HepG2 (cell line): ENCODE data around the gene RBSN. TPM values are rescaled to one million over a fixed set of nuclear protein-coding genes. Genes with fewer than 3 reads are reported as not detected.

Source experiments
- ATAC-seq: fragments of 200-7000 bp; cut with Tn5 transposase; 3 replicates; pipeline ENCODE4 v1.9.1; 2020; ENCODE audit warnings: mild to moderate bottlenecking, moderate library complexity
- BruUV-seq: library from RNA; stranded (reverse); fragments of 400-500 nt; replicated peaks from 2 replicates; lab custom pipeline; 2021; lab: Mats Ljungman, UMichigan
- CTCF ChIA-PET: fragments of 300-600 bp; formaldehyde crosslinking; extraction: SDS; loops from one replicate; lab custom pipeline; 2021; ENCODE audit warnings: low total read pairs, inconsistent platforms, low intra/inter-chr PET ratio; lab: Yijun Ruan, JAX
- POLR2A ChIA-PET: fragments of 350-600 bp; sonication (Branson Sonifier 250); formaldehyde crosslinking; loops from one replicate; lab custom pipeline; 2020; ENCODE audit warnings: antibody characterized with exemption, inconsistent platforms; lab: Yijun Ruan, JAX
- DNase-seq: peaks from one replicate; pipeline ENCODE4 v3.0.0-alpha.2; 2015; ENCODE audit warnings: low spot score
- FAIRE-seq: peaks from 3 replicates; lab custom pipeline; 2011; peaks lifted over from hg19 to GRCh38; lab: Jason Lieb, UNC
- H2AFZ ChIP-seq: one replicate; pipeline ENCODE4 v1.6.1; 2011; ENCODE audit warnings: low read length, inconsistent platforms
- H3K27ac ChIP-seq: fragments of 300-600 bp; 3 replicates; pipeline ENCODE4 v1.8.0; 2011; ENCODE audit warnings: mixed run types, mild to moderate bottlenecking, mixed read lengths, low read length, inconsistent platforms; ENCODE audit not compliant: insufficient read depth; ENCODE audit errors: extremely low read length
- H3K27me3 ChIP-seq, 2 experiments: fragments of 200-600 bp in 1 of 2; 2 replicates in 1 of 2; 3 replicates in 1 of 2; pipeline versions ENCODE4 v1.6.0 to v1.8.0; 2011; ENCODE audit warnings: low read length in 2 of 2, mild to moderate bottlenecking in 2 of 2, moderate library complexity in 2 of 2, inconsistent platforms in 1 of 2; ENCODE audit not compliant: insufficient read depth in 2 of 2, control insufficient read depth in 1 of 2
- H3K36me3 ChIP-seq, 2 experiments: fragments of 200-600 bp in 1 of 2; replicated peaks in 1 of 2; 2 replicates in 1 of 2; 3 replicates in 1 of 2; pipeline versions ENCODE4 v1.5.1 to v1.8.0; 2011; ENCODE audit warnings: low read length in 2 of 2, inconsistent platforms in 1 of 2; ENCODE audit not compliant: insufficient read depth in 2 of 2, control insufficient read depth in 1 of 2
- H3K4me1 ChIP-seq: 2 replicates; pipeline ENCODE4 v1.5.1; 2012; ENCODE audit warnings: low read length, inconsistent platforms; ENCODE audit not compliant: insufficient read depth
- H3K4me2 ChIP-seq: 2 replicates; pipeline ENCODE4 v1.6.0; 2011; ENCODE audit warnings: low read depth, low read length, inconsistent platforms
- H3K4me3 ChIP-seq, 3 experiments: fragments of 200-600 bp in 1 of 3; sonication (generic), shearing (Covaris generic) in 1 of 3; replicated peaks in 1 of 3; 2 replicates each; pipeline ENCODE4 v1.5.1; 2011 to 2016; ENCODE audit warnings: low read length in 3 of 3, inconsistent platforms in 2 of 3, low read depth in 2 of 3, mild to moderate bottlenecking in 2 of 3, control low read depth in 1 of 3, mixed read lengths in 1 of 3; ENCODE audit not compliant: insufficient read depth in 1 of 3
- H3K79me2 ChIP-seq: one replicate; pipeline ENCODE4 v1.6.1; 2011; ENCODE audit warnings: low read length, inconsistent platforms; ENCODE audit not compliant: insufficient read depth
- H3K9ac ChIP-seq: 2 replicates; pipeline ENCODE4 v1.6.0; 2011; ENCODE audit warnings: mild to moderate bottlenecking, low read depth, low read length, inconsistent platforms; ENCODE audit not compliant: insufficient read depth
- H3K9me3 ChIP-seq: 2 replicates; pipeline ENCODE4 v1.5.1; 2012; ENCODE audit warnings: mild to moderate bottlenecking, low read length
- H4K20me1 ChIP-seq: 2 replicates; pipeline ENCODE4 v1.6.0; 2011; ENCODE audit warnings: inconsistent platforms, mild to moderate bottlenecking, low read length, moderate library complexity; ENCODE audit not compliant: insufficient read depth
- CEBPB ChIP-seq: IDR thresholded peaks from 2 replicates; pipeline ENCODE4 v1.6.1; 2011; ENCODE audit warnings: low read depth, low read length, improper control_type of control experiment, borderline replicate concordance
- DNMT3B ChIP-seq: conservative IDR thresholded peaks from 2 replicates; pipeline ENCODE4 v1.6.1; 2016; ENCODE audit warnings: missing biosample characterization, control low read depth
- E2F5 ChIP-seq: sonication (generic); formaldehyde crosslinking; conservative IDR thresholded peaks from 2 replicates; pipeline ENCODE4 v1.4.0; 2020; ENCODE audit warnings: missing genetic modification reagents
- JDP2 ChIP-seq: sonication (generic); formaldehyde crosslinking; IDR thresholded peaks from 2 replicates; pipeline ENCODE4 v1.8.1; 2022; ENCODE audit warnings: missing genetic modification reagents, borderline replicate concordance
- KLF11 ChIP-seq: IDR thresholded peaks from 2 replicates; pipeline ENCODE4 v1.6.1; 2016; ENCODE audit warnings: missing compliant biosample characterization
- MYC ChIP-seq: sonication (generic); formaldehyde crosslinking; IDR thresholded peaks from 2 replicates; pipeline ENCODE4 v1.9.0; 2021; ENCODE audit warnings: missing genetic modification reagents, borderline replicate concordance
- NAIF1 ChIP-seq: sonication (generic); formaldehyde crosslinking; IDR thresholded peaks from 2 replicates; pipeline ENCODE4 v1.5.0; 2020; ENCODE audit warnings: mild to moderate bottlenecking, missing genetic modification reagents, borderline replicate concordance
- NONO ChIP-seq, 2 experiments: fragments of 450-650 bp in 1 of 2; sonication (generic) in 1 of 2; formaldehyde crosslinking in 1 of 2; IDR thresholded peaks in 1 of 2; conservative IDR thresholded peaks in 1 of 2; 2 replicates each; pipeline versions ENCODE4 v1.6.1 to v1.8.0; 2017 to 2022; ENCODE audit warnings: mild to moderate bottlenecking in 1 of 2, missing genetic modification reagents in 1 of 2, moderate library complexity in 1 of 2
- PRDM10 ChIP-seq: sonication (generic); formaldehyde crosslinking; IDR thresholded peaks from 2 replicates; pipeline ENCODE4 v1.4.0; 2020; ENCODE audit warnings: low read depth, missing genetic modification reagents
- RCOR2 ChIP-seq: IDR thresholded peaks from 2 replicates; pipeline ENCODE4 v1.6.1; 2016; ENCODE audit warnings: missing biosample characterization, missing genetic modification reagents
- SNRNP70 ChIP-seq: fragments of 200-400 bp; formaldehyde crosslinking; IDR thresholded peaks from 2 replicates; pipeline ENCODE4 v1.6.1; 2017; ENCODE audit warnings: mild to moderate bottlenecking, low read depth, low read length, moderate library complexity
- ZFP36 ChIP-seq: fragments of 150-350 bp; IDR thresholded peaks from 2 replicates; pipeline ENCODE4 v1.6.1; 2018; ENCODE audit warnings: borderline replicate concordance, low read length, low read depth; ENCODE audit not compliant: partially characterized antibody
- ZNF282 ChIP-seq: fragments of 450-650 bp; IDR thresholded peaks from 2 replicates; pipeline ENCODE4 v1.6.1; 2018; ENCODE audit not compliant: partially characterized antibody
- ZNF576 ChIP-seq: sonication (generic); formaldehyde crosslinking; IDR thresholded peaks from 2 replicates; pipeline ENCODE4 v1.4.0; 2020; ENCODE audit warnings: mild to moderate bottlenecking, missing genetic modification reagents
- ZNF616 ChIP-seq: sonication (generic); formaldehyde crosslinking; IDR thresholded peaks from 2 replicates; pipeline ENCODE4 v1.5.0; 2020; ENCODE audit warnings: low read depth, mild to moderate bottlenecking, missing genetic modification reagents
- WGBS: methylation state at CpG from one replicate; pipeline ENCODE4 v1.1.6; 2017; ENCODE audit warnings: low lambda C conversion rate; 5-methylcytosine and 5-hydroxymethylcytosine counted together
- in situ Hi-C: cut with HindIII; loops from 2 replicates; pipeline ENCODE4 v1.10.0; 2017; ENCODE audit warnings: low pct_unique_long_range_greater_than_20kb; ENCODE audit not compliant: extremely low pct_ligation_motif_present
- intact Hi-C: fragments of 100-400 bp; cut with micrococcal nuclease; formaldehyde crosslinking; loops from one replicate; pipeline ENCODE4 v1.10.0; 2022; ENCODE audit not compliant: unreplicated experiment
- polyA plus RNA-seq, 8 experiments: library from polyadenylated mRNA; depleted of rRNA in 3 of 8; stranded (reverse) in 7 of 8; unstranded in 1 of 8; fragments of >200 nt; fragmentation: Illumina TruSeq in 4 of 8; extraction: Trizol in 4 of 8; gene quantifications; 2 replicates each; pipeline versions ENCODE4 v1.2.1 to v1.2.3, GENCODE V29; 2011 to 2016; ENCODE audit warnings: low read depth in 4 of 8, missing spikeins in 1 of 8, mixed read lengths in 1 of 8; ENCODE audit not compliant: insufficient read depth in 1 of 8
- total RNA-seq, 5 experiments: library from RNA; depleted of rRNA; stranded (reverse); fragments of >200 nt; fragmentation: Illumina TruSeq; extraction: Trizol; gene quantifications; 2 replicates each; pipeline ENCODE4 v1.2.3, GENCODE V29; 2016; ENCODE audit warnings: low read depth in 1 of 5

The RBSN gene
- total and polyA plus RNA-seq, 2 of the 13 experiments (the other 11 are each of a cell fraction or from before 2014, with no cell fraction given) = 7.9 to 11.8 TPM

- ChIA-PET CTCF (no interaction called here), POLR2A (no interaction called here)
- no peak overlapping the region for H3K4me2 ChIP-seq
- H3K27me3 ChIP-seq = no peaks in the 10 kb centered on the region; a peak in 1 of 5 replicates
- ATAC-seq (no peak), DNase-seq (no peak), FAIRE-seq (no peak)
- no peaks in the 10 kb centered on the region for H4K20me1 ChIP-seq
- no peak overlapping the region for H3K4me3 ChIP-seq
- no peak overlapping the region for H3K9ac ChIP-seq
- no peak overlapping the region for H2AFZ ChIP-seq
- peaks cover 4% of the 10 kb centered on the region for H3K4me1 ChIP-seq
- H3K9me3 ChIP-seq = no peaks in the 10 kb centered on the region
- no peak for TF ChIP-seq MYC
- no peak for TF ChIP-seq CEBPB
- TF ChIP-seq NONO (IDR thresholded peaks at IDR 0.05) = no peak
- no peak for TF ChIP-seq NONO (CRISPR knock-in tag; conservative IDR thresholded peaks at IDR 0.05)
- peaks cover 13 to 33% of the 10 kb centered on the region in 2 experiments for H3K36me3 ChIP-seq
- H3K79me2 ChIP-seq = peaks cover 6% of the 10 kb centered on the region
- no TSS peak for BruUV-seq
- no peak overlapping the region for H3K27ac ChIP-seq
- 89% methylated on average over 1 of the region's 1 CpG for WGBS
- in situ Hi-C loops = no loop called here
- intact Hi-C loops = no loop called here
Observed at GRCh38 chr3:15092686-15093085, 6.3 kb downstream of the RBSN start.

GRCh38 chr3:15091575-15091974, 7.4 kb downstream of the RBSN start:
- no TSS peak for BruUV-seq
- CTCF ChIA-PET = no interaction called here
- FAIRE-seq = no peak
- no peaks in the 10 kb centered on the region for H3K79me2 ChIP-seq
- no peak overlapping the region for H3K27ac ChIP-seq
- no peak for ATAC-seq
- H2AFZ ChIP-seq = no peak overlapping the region
- no peaks in the 10 kb centered on the region; a peak in 1 of 5 replicates for H3K27me3 ChIP-seq
- peaks cover 13 to 36% of the 10 kb centered on the region in 2 experiments for H3K36me3 ChIP-seq
- H3K4me3 ChIP-seq = no peak overlapping the region
- no peaks in the 10 kb centered on the region for H4K20me1 ChIP-seq
- no peak for DNase-seq
- H3K9ac ChIP-seq = no peak overlapping the region
- in situ Hi-C loops (no loop called here), intact Hi-C loops (no loop called here)
- POLR2A ChIA-PET = interaction anchor here (1.5 kb wide), 1 partner anchor 8 kb away, joined by 4 read pairs; the partner anchor contains the start of gene RBSN
- 78% methylated on average over 5 of the region's 5 CpGs for WGBS
- H3K9me3 ChIP-seq = no peaks in the 10 kb centered on the region
- no peak overlapping the region for H3K4me2 ChIP-seq
- H3K4me1 ChIP-seq = peaks cover 12% of the 10 kb centered on the region
- no peak for TF ChIP-seq NAIF1 (CRISPR knock-in tag)
- TF ChIP-seq KLF11 (CRISPR knock-in tag) = no peak
- TF ChIP-seq PRDM10 (CRISPR knock-in tag) = no peak
- no peak for TF ChIP-seq ZFP36
- no peak for TF ChIP-seq RCOR2
- TF ChIP-seq JDP2 (CRISPR knock-in tag) = no peak
- TF ChIP-seq ZNF576 = no peak
- TF ChIP-seq SNRNP70 = no peak
- no peak for TF ChIP-seq E2F5 (CRISPR knock-in tag)
- no peak for TF ChIP-seq ZNF282
- no peak for TF ChIP-seq ZNF616 (CRISPR knock-in tag)
- TF ChIP-seq DNMT3B (CRISPR knock-in tag) = no peak
